HepG2 (cell line): ENCODE measurements around the gene ARHGEF40. TPM values are rescaled to one million over a fixed set of nuclear protein-coding genes. Genes with fewer than 3 reads are reported as not detected.

Experiments
- ATAD3A ChIP-seq: sonication (generic); formaldehyde crosslinking; IDR thresholded peaks from 2 replicates; pipeline ENCODE4 v1.4.0; 2020; ENCODE audit warnings: missing genetic modification reagents
- ATF1 ChIP-seq: IDR thresholded peaks from 2 replicates; pipeline ENCODE4 v1.6.1; 2016; ENCODE audit warnings: mild to moderate bottlenecking, control low read depth
- ATF5 ChIP-seq: sonication (generic); formaldehyde crosslinking; IDR thresholded peaks from 2 replicates; pipeline ENCODE4 v1.4.0; 2020; ENCODE audit warnings: mild to moderate bottlenecking, low read depth, missing genetic modification reagents
- ATF6 ChIP-seq: sonication (generic); formaldehyde crosslinking; conservative IDR thresholded peaks from 2 replicates; pipeline ENCODE4 v1.4.0; 2020; ENCODE audit warnings: missing genetic modification reagents
- ATF7-NPFF ChIP-seq: sonication (generic); formaldehyde crosslinking; IDR thresholded peaks from 2 replicates; pipeline ENCODE4 v1.8.1; 2023; ENCODE audit warnings: mild to moderate bottlenecking, low read depth, missing genetic modification reagents, moderate library complexity
- KLF9 ChIP-seq: IDR thresholded peaks from 2 replicates; pipeline ENCODE4 v1.6.1; 2016; ENCODE audit warnings: low read depth
- MYNN ChIP-seq: sonication (generic); formaldehyde crosslinking; IDR thresholded peaks from 2 replicates; pipeline ENCODE4 v1.4.0; 2020; ENCODE audit warnings: mild to moderate bottlenecking, low read depth, missing genetic modification reagents
- PHF20 ChIP-seq: sonication (generic); formaldehyde crosslinking; IDR thresholded peaks from 2 replicates; pipeline ENCODE4 v1.5.0; 2020; ENCODE audit warnings: mild to moderate bottlenecking, missing genetic modification reagents
- PITX1 ChIP-seq: sonication (generic); formaldehyde crosslinking; IDR thresholded peaks from 2 replicates; pipeline ENCODE4 v1.5.1; 2020; ENCODE audit warnings: mild to moderate bottlenecking, missing genetic modification reagents
- POGK ChIP-seq: sonication (generic); formaldehyde crosslinking; conservative IDR thresholded peaks from 2 replicates; pipeline ENCODE4 v1.8.0; 2022; ENCODE audit warnings: mild to moderate bottlenecking, moderate library complexity, missing genetic modification reagents
- POGZ ChIP-seq: sonication (generic); formaldehyde crosslinking; IDR thresholded peaks from 2 replicates; pipeline ENCODE4 v1.4.0; 2020; ENCODE audit warnings: mild to moderate bottlenecking, missing genetic modification reagents
- RBM22 ChIP-seq: fragments of 200-400 bp; formaldehyde crosslinking; optimal IDR thresholded peaks from 2 replicates; pipeline ENCODE3; 2017; ENCODE audit warnings: mild to moderate bottlenecking, low read length, moderate library complexity
- SKI ChIP-seq: fragments of 450-650 bp; IDR thresholded peaks from one replicate; pipeline ENCODE4 v1.6.1; 2018; ENCODE audit warnings: mild to moderate bottlenecking; ENCODE audit not compliant: partially characterized antibody
- SRSF9 ChIP-seq: fragments of 200-400 bp; formaldehyde crosslinking; IDR thresholded peaks from 2 replicates; pipeline ENCODE4 v1.6.1; 2018; ENCODE audit warnings: borderline replicate concordance, mild to moderate bottlenecking, low read depth, low read length; ENCODE audit not compliant: insufficient read depth, poor library complexity, severe bottlenecking
- TBX3 ChIP-seq: fragments of 450-650 bp; IDR thresholded peaks from 2 replicates; pipeline ENCODE4 v1.6.1; 2017; ENCODE audit warnings: antibody characterized with exemption, mild to moderate bottlenecking, inconsistent platforms, borderline replicate concordance
- THAP9 ChIP-seq: sonication (generic); formaldehyde crosslinking; IDR thresholded peaks from 2 replicates; pipeline ENCODE4; 2020; ENCODE audit warnings: missing genetic modification reagents, mild to moderate bottlenecking, borderline replicate concordance
- ZMYM2 ChIP-seq: sonication (generic); formaldehyde crosslinking; IDR thresholded peaks from 2 replicates; pipeline ENCODE4 v1.8.0; 2022; ENCODE audit warnings: mild to moderate bottlenecking, missing genetic modification reagents
- ZNF282 ChIP-seq: fragments of 450-650 bp; IDR thresholded peaks from 2 replicates; pipeline ENCODE4 v1.6.1; 2018; ENCODE audit not compliant: partially characterized antibody
- ZNF503 ChIP-seq: sonication (generic); formaldehyde crosslinking; IDR thresholded peaks from 2 replicates; pipeline ENCODE4 v1.4.0; 2020; ENCODE audit warnings: missing genetic modification reagents
- ZNF557 ChIP-seq: sonication (generic); formaldehyde crosslinking; IDR thresholded peaks from 2 replicates; pipeline ENCODE4 v1.4.0; 2020; ENCODE audit warnings: missing genetic modification reagents
- polyA plus RNA-seq, 8 experiments: library from polyadenylated mRNA; depleted of rRNA in 3 of 8; stranded (reverse) in 7 of 8; unstranded in 1 of 8; fragments of >200 nt; fragmentation: Illumina TruSeq in 4 of 8; extraction: Trizol in 4 of 8; gene quantifications; 2 replicates each; pipeline versions ENCODE4 v1.2.1 to v1.2.3, GENCODE V29; 2011 to 2016; ENCODE audit warnings: low read depth in 4 of 8, missing spikeins in 1 of 8, mixed read lengths in 1 of 8; ENCODE audit not compliant: insufficient read depth in 1 of 8
- total RNA-seq, 5 experiments: library from RNA; depleted of rRNA; stranded (reverse); fragments of >200 nt; fragmentation: Illumina TruSeq; extraction: Trizol; gene quantifications; 2 replicates each; pipeline ENCODE4 v1.2.3, GENCODE V29; 2016; ENCODE audit warnings: low read depth in 1 of 5

The ARHGEF40 gene
- total and polyA plus RNA-seq, 2 of the 13 experiments (the other 11 are each of a cell fraction or from before 2014, with no cell fraction given) = 28.1 to 78.1 TPM

- TF ChIP-seq POGK (CRISPR knock-in tag) = peak; percentile 78; the same call in 1 of the 2 replicates
- peak; percentile 47 for TF ChIP-seq SKI
- no peak for TF ChIP-seq ATAD3A (CRISPR knock-in tag)
- TF ChIP-seq THAP9 (CRISPR knock-in tag) = peak; percentile 79; the same call in 1 of the 2 replicates
- TF ChIP-seq PITX1 (CRISPR knock-in tag) = no peak; the same call in none of the 2 replicates
- peak; percentile 64 for TF ChIP-seq TBX3
- TF ChIP-seq ATF7-NPFF (CRISPR knock-in tag) = peak; percentile 84
- TF ChIP-seq ATF5 (CRISPR knock-in tag) = 0 out of 2 replicates have a peak, but pooled peaks have one; percentile 83
- TF ChIP-seq ZNF557 (CRISPR knock-in tag) = no peak; the same call in 1 of the 2 replicates
- peak; percentile 94 for TF ChIP-seq POGZ (CRISPR knock-in tag)
- TF ChIP-seq SRSF9 = no peak
- no peak; the same call in 1 of the 2 replicates for TF ChIP-seq MYNN (CRISPR knock-in tag)
- TF ChIP-seq ATF6 = no peak
- no peak for TF ChIP-seq PHF20 (CRISPR knock-in tag)
- TF ChIP-seq ZNF503 (CRISPR knock-in tag) = no peak; the same call in 1 of the 2 replicates
- TF ChIP-seq KLF9 = no peak
- peak; percentile 93 for TF ChIP-seq RBM22
- TF ChIP-seq ZNF282 = no peak
- no peak for TF ChIP-seq ZMYM2
- TF ChIP-seq ATF1 (CRISPR knock-in tag) = no peak
These were observed 22.3 kb downstream of the ARHGEF40 start (continued) for GRCh38 chr14:21092273-21093011.
